ENCODE results near the gene XKRX. TPM values are rescaled to one million over a fixed set of nuclear protein-coding genes. Genes with fewer than 3 reads are reported as not detected.

Gene XKRX
- total RNA-seq, 3 donors from 2014 or later = 0.16 to 0.59 (median 0.33) TPM

DNA sequence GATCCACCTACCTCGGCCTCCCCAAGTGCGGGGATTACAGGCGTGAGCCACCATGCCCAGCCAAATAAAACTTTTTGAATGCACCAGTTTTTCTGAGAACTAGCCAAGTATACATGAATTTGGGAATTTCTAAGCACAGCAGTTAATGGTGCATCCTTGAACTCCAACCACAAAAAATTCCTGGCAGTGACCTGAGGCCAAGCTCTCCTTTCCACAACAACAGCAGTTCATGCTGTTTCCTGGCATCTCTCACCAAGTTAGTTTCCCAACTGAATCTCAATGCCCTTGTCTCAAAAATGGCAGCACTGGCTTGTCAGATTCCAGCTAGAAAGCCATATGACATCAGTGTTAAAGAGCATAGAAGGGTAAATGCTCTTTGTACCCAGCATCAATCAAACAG lies 15.9 kb upstream of the XKRX start:
- Histone ChIP-seq H3K27me3 (peaks cover 0 to 24% of the 10 kb centered on the region in 2 donors), H3K4me3 (no peak overlapping the region), H3K36me3 (no peaks in the 10 kb centered on the region), H3K4me1 (no peaks in the 10 kb centered on the region), H3K27ac (no peak overlapping the region), H3K9me3 (no peaks in the 10 kb centered on the region)
- intact Hi-C loops (cut with DNase I; ENCODE audit: low total_unique reads) = no loop called here
- no peak for TF ChIP-seq POLR2A (IDR thresholded peaks at IDR 0.05)
- TF ChIP-seq POLR2AphosphoS5 (IDR thresholded peaks at IDR 0.05) = no peak
- TF ChIP-seq, protein P1, sequence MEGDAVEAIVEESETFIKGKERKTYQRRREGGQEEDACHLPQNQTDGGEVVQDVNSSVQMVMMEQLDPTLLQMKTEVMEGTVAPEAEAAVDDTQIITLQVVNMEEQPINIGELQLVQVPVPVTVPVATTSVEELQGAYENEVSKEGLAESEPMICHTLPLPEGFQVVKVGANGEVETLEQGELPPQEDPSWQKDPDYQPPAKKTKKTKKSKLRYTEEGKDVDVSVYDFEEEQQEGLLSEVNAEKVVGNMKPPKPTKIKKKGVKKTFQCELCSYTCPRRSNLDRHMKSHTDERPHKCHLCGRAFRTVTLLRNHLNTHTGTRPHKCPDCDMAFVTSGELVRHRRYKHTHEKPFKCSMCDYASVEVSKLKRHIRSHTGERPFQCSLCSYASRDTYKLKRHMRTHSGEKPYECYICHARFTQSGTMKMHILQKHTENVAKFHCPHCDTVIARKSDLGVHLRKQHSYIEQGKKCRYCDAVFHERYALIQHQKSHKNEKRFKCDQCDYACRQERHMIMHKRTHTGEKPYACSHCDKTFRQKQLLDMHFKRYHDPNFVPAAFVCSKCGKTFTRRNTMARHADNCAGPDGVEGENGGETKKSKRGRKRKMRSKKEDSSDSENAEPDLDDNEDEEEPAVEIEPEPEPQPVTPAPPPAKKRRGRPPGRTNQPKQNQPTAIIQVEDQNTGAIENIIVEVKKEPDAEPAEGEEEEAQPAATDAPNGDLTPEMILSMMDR (IDR thresholded peaks at IDR 0.05) = no peak
- no peak for DNase-seq (ENCODE audit: low spot score in 2 of 2)

DNA sequence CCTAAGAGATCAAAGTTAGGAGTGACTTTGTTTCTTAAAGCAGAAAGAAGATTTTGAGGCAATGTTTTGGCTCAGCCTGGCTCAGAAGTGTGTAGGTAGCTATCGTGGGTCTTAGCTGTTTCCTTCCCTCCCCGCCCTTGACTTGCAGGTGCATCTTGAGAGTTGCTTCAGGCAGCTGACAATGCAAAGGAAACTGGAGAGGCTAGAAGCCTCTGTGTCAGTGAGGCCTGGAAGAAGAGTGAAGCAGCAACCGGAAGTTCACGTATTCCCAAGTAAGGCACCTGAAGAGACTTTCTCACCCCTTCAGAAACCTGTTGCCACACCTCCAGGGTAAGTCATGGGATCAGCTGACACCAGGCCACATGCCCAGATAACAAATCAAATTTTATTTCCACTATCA lies 10.6 kb upstream of the XKRX start:
- no peak for TF ChIP-seq POLR2A (IDR thresholded peaks at IDR 0.05)
- TF ChIP-seq, protein P1 (IDR thresholded peaks at IDR 0.05) = no peak
- no peak for TF ChIP-seq POLR2AphosphoS5 (IDR thresholded peaks at IDR 0.05)
- Histone ChIP-seq H3K27me3 (peaks cover 0 to 24% of the 10 kb centered on the region in 2 donors), H3K4me1 (no peaks in the 10 kb centered on the region), H3K9me3 (no peaks in the 10 kb centered on the region), H3K27ac (no peak overlapping the region), H3K4me3 (no peak overlapping the region), H3K36me3 (no peaks in the 10 kb centered on the region)
- intact Hi-C loops (cut with DNase I; ENCODE audit: low total_unique reads) = no loop called here
- no peak for DNase-seq (ENCODE audit: low spot score in 2 of 2)

DNA sequence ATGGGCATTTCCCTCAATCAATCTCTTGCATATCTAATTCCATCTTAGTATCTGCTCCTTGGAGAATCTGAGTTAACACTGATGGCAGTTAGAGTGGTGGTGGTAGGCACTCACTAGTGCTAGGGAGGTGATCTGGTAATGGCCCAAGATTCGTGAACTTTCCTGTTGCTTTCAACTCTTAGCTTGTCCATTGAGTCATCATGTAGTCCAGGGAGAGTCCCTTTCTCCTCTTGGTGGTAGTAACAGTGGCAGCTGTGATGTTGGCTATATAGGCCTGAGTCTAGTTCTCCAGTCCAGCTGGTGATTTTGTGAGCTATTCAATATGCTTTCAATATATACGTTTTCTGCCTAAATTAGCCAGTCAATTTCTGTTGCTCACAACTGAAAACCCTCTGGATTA lies 7.0 kb upstream of the XKRX start:
- Histone ChIP-seq H3K4me1 (no peaks in the 10 kb centered on the region), H3K36me3 (no peaks in the 10 kb centered on the region), H3K27me3 (peaks cover 0 to 36% of the 10 kb centered on the region in 2 donors), H3K27ac (no peak overlapping the region), H3K9me3 (peaks cover 0 to 7% of the 10 kb centered on the region in 2 donors), H3K4me3 (no peak overlapping the region)
- no peak for DNase-seq (ENCODE audit: low spot score in 2 of 2)
- intact Hi-C loops (cut with DNase I; ENCODE audit: low total_unique reads) = no loop called here
- no peak for TF ChIP-seq POLR2AphosphoS5 (IDR thresholded peaks at IDR 0.05)
- TF ChIP-seq POLR2A (IDR thresholded peaks at IDR 0.05) = no peak
- TF ChIP-seq, protein P1 (IDR thresholded peaks at IDR 0.05) = no peak

DNA sequence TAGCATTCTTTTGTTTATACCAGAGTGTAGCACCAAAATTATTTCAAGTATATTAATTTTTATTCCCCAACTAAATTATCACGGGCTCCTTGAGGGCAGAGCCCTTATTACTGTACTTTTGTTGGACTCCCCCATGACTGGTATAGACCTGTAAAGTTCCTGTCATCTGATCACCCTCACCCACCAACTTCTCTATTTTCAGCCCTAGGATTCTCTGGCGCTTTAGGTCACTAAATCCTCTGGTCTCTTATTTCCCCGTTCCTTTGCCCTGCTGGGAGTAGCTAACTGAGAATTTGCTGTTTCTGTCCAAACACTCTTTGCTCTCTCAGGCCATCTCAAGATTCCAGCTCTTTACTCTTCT lies 3.2 kb upstream of the XKRX start:
- H3K27me3 ChIP-seq = peaks cover 0 to 48% of the 10 kb centered on the region in 2 donors
- DNase-seq (ENCODE audit: low spot score in 2 of 2) = no peak
- TF ChIP-seq, protein P1 (IDR thresholded peaks at IDR 0.05) = no peak
- no peak for TF ChIP-seq POLR2AphosphoS5 (IDR thresholded peaks at IDR 0.05)
- TF ChIP-seq POLR2A (IDR thresholded peaks at IDR 0.05) = no peak
- no peak overlapping the region for H3K4me3 ChIP-seq
- no peak overlapping the region for H3K27ac ChIP-seq
- no peaks in the 10 kb centered on the region for H3K36me3 ChIP-seq
- intact Hi-C loops (cut with DNase I; ENCODE audit: low total_unique reads) = no loop called here
- no peaks in the 10 kb centered on the region for H3K4me1 ChIP-seq
- peaks cover 0 to 7% of the 10 kb centered on the region in 2 donors for H3K9me3 ChIP-seq

DNA sequence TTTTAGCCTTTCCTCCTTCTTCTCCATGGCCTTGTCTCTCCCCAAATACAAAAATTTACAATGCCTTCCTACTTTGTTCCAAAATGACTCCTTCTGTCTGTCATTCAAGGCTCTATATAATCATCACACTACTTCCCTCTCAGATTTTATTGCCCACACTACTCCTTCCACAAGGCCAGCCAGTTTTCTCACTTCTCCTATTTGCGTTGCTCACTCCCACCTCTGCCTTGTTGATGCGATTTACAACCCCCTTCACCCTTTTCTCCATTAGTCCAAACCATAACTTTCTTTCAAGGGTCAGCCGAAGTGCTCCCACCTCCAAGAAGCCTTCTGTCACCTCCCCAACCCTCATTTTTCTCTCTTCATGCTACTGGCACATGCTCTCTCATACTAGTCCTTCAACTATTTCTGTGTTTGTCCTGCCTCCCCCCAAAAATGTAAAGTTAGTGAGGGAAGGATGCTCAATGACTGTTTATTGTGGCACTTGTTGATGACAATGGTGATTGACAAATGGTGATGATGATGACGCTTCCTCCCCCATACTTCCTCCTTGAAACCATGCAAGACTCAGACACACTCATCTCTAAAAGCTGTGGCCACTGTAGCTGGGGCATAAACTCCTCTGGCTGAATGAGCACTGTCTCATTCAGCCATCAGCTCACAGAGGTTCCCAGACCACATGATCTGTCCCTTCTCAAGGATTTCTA lies 2.7 kb upstream of the XKRX start:
- H3K36me3 ChIP-seq = no peaks in the 10 kb centered on the region
- TF ChIP-seq POLR2AphosphoS5 (IDR thresholded peaks at IDR 0.05) (no peak), POLR2A (IDR thresholded peaks at IDR 0.05) (no peak)
- TF ChIP-seq, protein P1 (IDR thresholded peaks at IDR 0.05) = no peak
- no peak overlapping the region for H3K4me3 ChIP-seq
- peaks cover 0 to 7% of the 10 kb centered on the region in 2 donors for H3K9me3 ChIP-seq
- H3K27ac ChIP-seq = no peak overlapping the region
- DNase-seq (ENCODE audit: low spot score in 2 of 2) = no peak
- intact Hi-C loops (cut with DNase I; ENCODE audit: low total_unique reads) = no loop called here
- H3K27me3 ChIP-seq = peaks cover 0 to 48% of the 10 kb centered on the region in 2 donors
- no peaks in the 10 kb centered on the region for H3K4me1 ChIP-seq

All from breast epithelium (tissue), 4 donors.